Aorta (tissue), 5 donors: ENCODE results near the gene ZNF335. TPM values are rescaled to one million over a fixed set of nuclear protein-coding genes. Genes with fewer than 3 reads are reported as not detected.

ENCODE experiments used
- ATAC-seq: fragments of 200-7000 bp; cut with Tn5 transposase; one replicate; pipeline ENCODE4 v1.9.1; 2022; ENCODE audit warnings: moderate library complexity; ENCODE audit not compliant: low FRiP score
- DNase-seq, 2 donors: peaks; one replicate each; pipeline ENCODE4 v3.0.0-alpha.2; 2020
- H3K27ac ChIP-seq, 2 donors: one replicate each; pipeline ENCODE4 v1.5.1; 2013; ENCODE audit warnings: low read length in 2 of 2, mild to moderate bottlenecking in 2 of 2, moderate library complexity in 2 of 2, control low read depth in 1 of 2, inconsistent platforms in 1 of 2, low read depth in 1 of 2
- H3K27me3 ChIP-seq, 2 donors: one replicate each; pipeline ENCODE4 v1.6.1; 2013; ENCODE audit warnings: control low read depth in 1 of 2, low read length in 1 of 2, mild to moderate bottlenecking in 1 of 2, moderate library complexity in 1 of 2; ENCODE audit not compliant: insufficient read depth in 2 of 2, control insufficient read depth in 1 of 2
- H3K36me3 ChIP-seq, 2 donors: one replicate each; pipeline ENCODE4 v1.6.1; 2013; ENCODE audit warnings: control low read depth in 1 of 2, low read length in 1 of 2, mild to moderate bottlenecking in 1 of 2; ENCODE audit not compliant: insufficient read depth in 2 of 2, control insufficient read depth in 1 of 2
- H3K4me1 ChIP-seq, 2 donors: one replicate each; pipeline ENCODE4 v1.6.1; 2013; ENCODE audit warnings: low read length in 2 of 2, control low read depth in 1 of 2, mild to moderate bottlenecking in 1 of 2, moderate library complexity in 1 of 2; ENCODE audit not compliant: insufficient read depth in 2 of 2, control insufficient read depth in 1 of 2
- H3K4me3 ChIP-seq, 2 donors: one replicate each; pipeline ENCODE4 v1.5.1; 2013; ENCODE audit warnings: low read length in 2 of 2, control low read depth in 1 of 2, mild to moderate bottlenecking in 1 of 2
- H3K9me3 ChIP-seq: one replicate; pipeline ENCODE4 v1.6.1; 2013; ENCODE audit warnings: mild to moderate bottlenecking, low read length; ENCODE audit not compliant: control insufficient read depth
- WGBS, 2 donors: extraction: QIAGEN DNeasy Blood & Tissue Kit; methylation state at CpG; one replicate each; pipeline ENCODE4 v1.1.7; 2013; 5-methylcytosine and 5-hydroxymethylcytosine counted together
- intact Hi-C, 2 donors: fragments of 100-400 bp; cut with DNase I; formaldehyde crosslinking; loops; one replicate each; pipeline versions ENCODE4 v1.14.2 to v1.15.0; 2022
- polyA plus RNA-seq, 2 donors: library from polyadenylated mRNA; stranded (reverse); fragments of 200-250 nt; gene quantifications; one replicate each; pipeline ENCODE4 v1.2.3, GENCODE V29; 2013
- total RNA-seq, 2 donors: library from RNA; stranded (reverse); fragmentation: NEBNext Ultra II Directional; extraction: Animal tissue kit (Norgen Biotek cat#: 25700); gene quantifications; one replicate each; pipeline ENCODE4 v1.2.1, GENCODE V29; 2021
- donor health status: healthy with polysubstance abuse.
- donor health status: Bipolar disorder and iron deficiency.
- donor health status: DM: no; HTN: no; CAD: no.
- donor health status: DM: no; HTN: no; CAD: no.
- donor health status: DM: yes; HTN: yes; CAD: no.

ZNF335 gene
- total and polyA plus RNA-seq, 4 donors, result 2.8 to 31.4 (median 20.5) TPM

- H3K9me3 ChIP-seq, result no peaks in the 10 kb centered on the region
- 81% methylated on average over 20 of the region's 20 CpGs for WGBS, 2 donors
- no peaks in the 10 kb centered on the region for H3K4me1 ChIP-seq
- intact Hi-C loops, result no loop called here
- H3K27ac ChIP-seq, result no peak overlapping the region
- H3K4me3 ChIP-seq, result no peak overlapping the region
- H3K27me3 ChIP-seq, result no peaks in the 10 kb centered on the region
- peak in 1 of 2 donors; percentile 79 for DNase-seq
- peak; percentile 55 for ATAC-seq
- peaks cover 2 to 25% of the 10 kb centered on the region in 2 donors for H3K36me3 ChIP-seq
Observed at GRCh38 chr20:45946149-45946970, 25.6 kb downstream of the ZNF335 start.

- Histone ChIP-seq H3K4me3 (no peak overlapping the region), H3K36me3 (peaks cover 2 to 28% of the 10 kb centered on the region in 2 donors), H3K4me1 (no peaks in the 10 kb centered on the region), H3K9me3 (no peaks in the 10 kb centered on the region), H3K27me3 (no peaks in the 10 kb centered on the region), H3K27ac (no peak overlapping the region)
- WGBS, 2 donors, result 83% methylated on average over 13 of the region's 13 CpGs
- no peak for DNase-seq
- intact Hi-C loops, result no loop called here
- ATAC-seq, result no peak
Observed at GRCh38 chr20:45945678-45946148, 26.3 kb downstream of the ZNF335 start.

GRCh38 chr20:45944965-45945677 lies 26.9 kb downstream of the ZNF335 start:
- intact Hi-C loops, result no loop called here
- Histone ChIP-seq H3K36me3 (peaks cover 2 to 29% of the 10 kb centered on the region in 2 donors), H3K27me3 (no peaks in the 10 kb centered on the region), H3K4me1 (no peaks in the 10 kb centered on the region), H3K27ac (no peak overlapping the region), H3K4me3 (no peak overlapping the region), H3K9me3 (no peaks in the 10 kb centered on the region)
- WGBS, 2 donors, result 81 to 84% methylated on average over 19 of the region's 19 CpGs
- ATAC-seq, result no peak
- no peak for DNase-seq

- intact Hi-C loops, result no loop called here
- ATAC-seq (no peak), DNase-seq (no peak)
- H3K36me3 ChIP-seq, result peaks cover 2 to 33% of the 10 kb centered on the region in 2 donors
- H3K4me3 ChIP-seq, result no peak overlapping the region
- no peak overlapping the region for H3K27ac ChIP-seq
- no peaks in the 10 kb centered on the region for H3K4me1 ChIP-seq
- WGBS, 2 donors, result 78 to 83% methylated on average over 15 of the region's 15 CpGs
- H3K9me3 ChIP-seq, result no peaks in the 10 kb centered on the region
- H3K27me3 ChIP-seq, result no peaks in the 10 kb centered on the region
Observed at GRCh38 chr20:45944151-45944964, 27.6 kb downstream of the ZNF335 start.

- intact Hi-C loops, result no loop called here
- H3K4me3 ChIP-seq, result no peak overlapping the region
- H3K27me3 ChIP-seq, result no peaks in the 10 kb centered on the region
- H3K27ac ChIP-seq, result no peak overlapping the region
- H3K9me3 ChIP-seq, result no peaks in the 10 kb centered on the region
- DNase-seq (no peak), ATAC-seq (no peak)
- 84 to 85% methylated on average over 6 of the region's 6 CpGs for WGBS, 2 donors
- H3K36me3 ChIP-seq, result peaks cover 2 to 38% of the 10 kb centered on the region in 2 donors
- no peaks in the 10 kb centered on the region for H3K4me1 ChIP-seq
Observed at GRCh38 chr20:45943613-45944012, 28.4 kb downstream of the ZNF335 start.

GRCh38 chr20:45940469-45940868 lies 31.5 kb downstream of the ZNF335 start:
- ATAC-seq, result no peak
- no peaks in the 10 kb centered on the region for H3K9me3 ChIP-seq
- 87 to 90% methylated on average over 13 of the region's 13 CpGs for WGBS, 2 donors
- peaks cover 2 to 28% of the 10 kb centered on the region in 2 donors for H3K36me3 ChIP-seq
- no peaks in the 10 kb centered on the region for H3K4me1 ChIP-seq
- DNase-seq, result no peak
- H3K27ac ChIP-seq, result no peak overlapping the region
- H3K4me3 ChIP-seq, result no peak overlapping the region
- intact Hi-C loops, result no loop called here
- no peaks in the 10 kb centered on the region for H3K27me3 ChIP-seq

- Histone ChIP-seq H3K27me3 (no peaks in the 10 kb centered on the region), H3K9me3 (no peaks in the 10 kb centered on the region), H3K4me1 (no peaks in the 10 kb centered on the region), H3K36me3 (peaks cover 2 to 27% of the 10 kb centered on the region in 2 donors), H3K4me3 (no peak overlapping the region), H3K27ac (no peak overlapping the region)
- intact Hi-C loops, result no loop called here
- DNase-seq, result no peak
- 87 to 94% methylated on average over 3 of the region's 3 CpGs for WGBS, 2 donors
- ATAC-seq, result no peak
Observed at GRCh38 chr20:45940053-45940452, 31.9 kb downstream of the ZNF335 start.

- intact Hi-C loops, result loop anchor here in 1 of 2 donors (10.0 kb wide), 1 partner anchor 144 kb away; the partner anchor contains the start of genes DNTTIP1 and WFDC3
Observed at GRCh38 chr20:45938727-45939438, 33.1 kb downstream of the ZNF335 start.

More at GRCh38 chr20:45938727-45939438, 33.1 kb downstream of the ZNF335 start:
- ATAC-seq (no peak), DNase-seq (peak; percentile 41 to 72)
- 80 to 84% methylated on average over 13 of the region's 13 CpGs for WGBS, 2 donors
- Histone ChIP-seq H3K4me1 (no peaks in the 10 kb centered on the region), H3K27me3 (no peaks in the 10 kb centered on the region), H3K27ac (no peak overlapping the region), H3K9me3 (no peaks in the 10 kb centered on the region), H3K36me3 (peaks cover 0 to 25% of the 10 kb centered on the region in 2 donors), H3K4me3 (no peak overlapping the region)
